Immature natural killer cell (primary cell): ENCODE data around the gene DHCR24. TPM values are rescaled to one million over a fixed set of nuclear protein-coding genes. Genes with fewer than 3 reads are reported as not detected.

ENCODE experiments used
- DNase-seq, 3 donors: peaks; one replicate each; pipeline ENCODE4 v3.0.0; 2022; ENCODE audit warnings: mixed read lengths in 1 of 3
- H3K27ac Mint-ChIP-seq, 6 donors: one replicate each; pipeline ENCODE4 v1.8.0; 2020; ENCODE audit warnings: mixed read lengths in 6 of 6, mild to moderate bottlenecking in 5 of 6, inconsistent platforms in 4 of 6, moderate library complexity in 3 of 6
- H3K27me3 Mint-ChIP-seq, 3 donors: one replicate each; pipeline ENCODE4 v1.8.0; 2020 to 2021; ENCODE audit warnings: low read depth in 3 of 3, mild to moderate bottlenecking in 3 of 3, mixed read lengths in 3 of 3, moderate library complexity in 3 of 3, inconsistent platforms in 1 of 3
- H3K36me3 Mint-ChIP-seq, 3 donors: one replicate each; pipeline ENCODE4 v1.8.0; 2020; ENCODE audit warnings: mixed read lengths in 3 of 3, inconsistent platforms in 2 of 3, mild to moderate bottlenecking in 2 of 3
- H3K4me1 Mint-ChIP-seq, 2 donors: one replicate each; pipeline ENCODE4 v1.8.0; 2020; ENCODE audit warnings: inconsistent platforms in 2 of 2, mild to moderate bottlenecking in 2 of 2, mixed read lengths in 2 of 2, moderate library complexity in 1 of 2
- H3K4me3 Mint-ChIP-seq, 5 donors: one replicate each; pipeline ENCODE4 v1.8.0; 2020; ENCODE audit warnings: mild to moderate bottlenecking in 5 of 5, mixed read lengths in 5 of 5, inconsistent platforms in 3 of 5, moderate library complexity in 3 of 5
- H3K9me3 Mint-ChIP-seq, 6 donors: one replicate each; pipeline ENCODE4 v1.8.0; 2020; ENCODE audit warnings: mild to moderate bottlenecking in 6 of 6, mixed read lengths in 6 of 6, inconsistent platforms in 4 of 6, moderate library complexity in 3 of 6
- polyA plus RNA-seq, 3 donors: library from polyadenylated mRNA; unstranded; fragments of 300-500 nt; fragmentation: Illumina TruSeq; gene quantifications; one replicate each; pipeline ENCODE4 v1.2.3, GENCODE V29; 2021

The DHCR24 gene
- polyA plus RNA-seq, 3 donors from 2014 or later, result 15.4 to 23.8 (median 17.0) TPM

DNA sequence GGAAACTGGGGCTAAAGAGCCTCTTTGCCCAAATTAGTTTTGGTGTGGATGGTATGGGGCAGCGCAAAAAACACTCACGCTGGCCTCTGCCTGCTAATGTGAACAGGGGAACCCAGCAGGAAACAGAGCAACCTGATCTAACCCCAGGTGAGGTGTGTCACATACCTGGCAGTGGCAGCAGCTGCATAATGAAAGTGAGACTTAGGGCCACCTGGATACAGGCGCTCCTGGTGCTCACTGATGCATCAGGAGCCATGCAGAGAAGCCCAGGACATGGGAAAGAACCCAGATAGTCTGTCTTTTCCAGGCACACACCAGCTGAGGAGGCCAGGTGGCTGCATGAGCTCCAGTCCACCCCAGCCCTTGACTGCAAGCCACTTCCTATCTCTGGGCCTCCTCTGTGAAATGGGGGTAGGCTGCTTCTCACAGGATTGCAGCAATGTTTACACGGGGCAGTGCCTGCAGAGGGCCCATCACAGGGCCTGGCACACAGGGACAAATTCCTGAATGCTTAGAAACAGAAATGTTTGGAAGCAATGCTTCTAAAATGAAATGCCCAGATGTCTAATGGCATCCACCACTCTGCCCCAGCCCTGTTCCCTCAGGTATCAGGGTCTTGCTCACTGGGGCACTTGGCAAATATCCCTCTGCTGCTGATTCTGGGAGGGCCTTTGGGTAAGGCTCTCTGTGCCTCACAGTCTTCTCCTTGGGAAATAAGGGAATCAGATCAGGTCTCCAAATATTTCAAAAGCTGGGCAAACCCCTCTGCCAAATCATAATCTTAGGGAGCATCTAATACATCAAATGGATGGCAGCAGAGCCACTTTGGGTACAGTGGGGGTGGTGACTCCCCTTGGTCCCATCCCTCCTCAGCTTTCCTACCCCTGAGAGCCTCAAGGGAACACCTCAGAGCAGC lies 19.9 kb downstream of the DHCR24 start:
- Mint-ChIP-seq H3K27ac (peak overlapping the region in 1 of 6 donors; percentile 55), H3K36me3 (peaks cover 4 to 19% (median 5%) of the 10 kb centered on the region in 3 donors), H3K4me1 (peaks cover 6 to 12% of the 10 kb centered on the region in 2 donors), H3K27me3 (no peaks in the 10 kb centered on the region), H3K9me3 (no peaks in the 10 kb centered on the region), H3K4me3 (no peak overlapping the region)
- no peak for DNase-seq

GRCh38 chr1:54865238-54866073 lies 21.5 kb downstream of the DHCR24 start:
- Mint-ChIP-seq H3K9me3 (no peaks in the 10 kb centered on the region), H3K4me3 (no peak overlapping the region), H3K27me3 (peaks cover 0 to 1% (median 0%) of the 10 kb centered on the region in 3 donors), H3K27ac (peak overlapping the region in 2 of 6 donors; percentile 43 to 58), H3K36me3 (peaks cover 5 to 30% (median 14%) of the 10 kb centered on the region in 3 donors), H3K4me1 (peaks cover 18 to 28% of the 10 kb centered on the region in 2 donors)
- no peak for DNase-seq

DNA sequence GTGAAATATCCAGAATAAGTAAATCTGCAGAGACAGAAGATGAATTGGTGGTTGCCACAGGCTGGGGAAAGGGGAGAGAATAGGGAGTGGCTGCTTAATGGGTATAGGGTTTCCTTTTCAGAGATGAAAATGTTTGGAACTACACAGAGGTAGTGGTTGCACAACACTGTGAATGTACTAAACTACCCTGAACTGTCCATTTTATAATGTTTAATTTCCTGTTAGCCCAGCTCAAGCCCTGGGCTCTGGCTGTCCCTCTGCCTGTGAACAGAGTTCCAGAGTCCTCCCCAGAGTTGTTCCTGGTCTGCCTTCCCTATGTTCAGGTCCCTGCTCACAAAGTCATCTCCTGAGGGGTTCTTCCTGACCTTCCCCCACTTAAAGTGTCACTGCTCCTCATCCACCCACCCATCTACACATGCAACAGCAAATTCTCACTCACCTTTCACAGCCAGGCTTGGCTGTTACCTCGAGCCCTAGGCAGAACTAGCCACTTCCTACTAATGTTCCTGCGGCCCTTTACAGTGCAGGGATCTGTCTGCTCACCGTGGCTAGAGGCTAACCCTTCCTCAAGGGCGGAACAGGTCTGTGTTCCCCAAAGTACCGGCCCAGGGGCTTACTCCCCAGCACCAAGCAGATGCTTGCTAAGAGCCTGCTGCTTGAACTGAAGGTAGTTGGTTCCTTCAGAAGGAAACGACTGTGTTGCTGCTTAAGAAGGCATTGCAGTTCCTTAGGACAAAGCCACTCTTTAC lies 22.4 kb downstream of the DHCR24 start:
- Mint-ChIP-seq H3K4me1 (peaks cover 25 to 37% of the 10 kb centered on the region in 2 donors), H3K27me3 (peaks cover 0 to 4% (median 0%) of the 10 kb centered on the region in 3 donors), H3K27ac (peak overlapping the region in 2 of 6 donors; percentile 13 to 33), H3K36me3 (peaks cover 9 to 34% (median 20%) of the 10 kb centered on the region in 3 donors), H3K4me3 (no peak overlapping the region), H3K9me3 (no peaks in the 10 kb centered on the region)
- DNase-seq, result no peak

DNA sequence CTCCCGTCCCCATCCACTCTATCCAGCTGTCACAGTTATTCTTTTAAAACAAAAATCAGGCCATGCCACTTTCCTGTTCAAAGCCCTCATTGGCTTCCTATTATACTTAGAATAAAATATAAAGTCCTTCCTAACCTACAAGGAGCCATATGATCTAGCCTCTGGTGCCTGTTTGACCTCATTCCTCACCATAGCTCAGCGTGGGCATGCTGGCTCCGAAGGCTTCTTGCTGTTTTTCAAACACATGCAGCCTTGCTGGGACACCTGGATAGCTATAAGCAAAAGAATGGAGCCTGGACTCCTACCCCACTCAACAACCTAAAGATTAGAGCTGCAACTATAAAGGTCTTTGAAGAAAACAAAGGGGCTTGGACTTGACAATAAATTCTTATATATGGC lies 23.7 kb downstream of the DHCR24 start:
- Mint-ChIP-seq H3K4me1 (peaks cover 27 to 46% of the 10 kb centered on the region in 2 donors), H3K4me3 (peak overlapping the region in 1 of 5 donors; percentile 35), H3K27ac (peak overlapping the region in 5 of 6 donors; percentile 11 to 88 (median 35)), H3K27me3 (peaks cover 0 to 4% (median 0%) of the 10 kb centered on the region in 3 donors), H3K9me3 (no peaks in the 10 kb centered on the region), H3K36me3 (peaks cover 5 to 40% (median 24%) of the 10 kb centered on the region in 3 donors)
- no peak for DNase-seq

- peak; percentile 53 to 62 (median 58) for DNase-seq
- H3K4me3 Mint-ChIP-seq, result peak overlapping the region; percentile 2 to 70 (median 60)
- peak overlapping the region; percentile 47 to 89 (median 82) for H3K27ac Mint-ChIP-seq
- H3K9me3 Mint-ChIP-seq, result no peaks in the 10 kb centered on the region
- peaks cover 11 to 43% (median 25%) of the 10 kb centered on the region in 3 donors for H3K36me3 Mint-ChIP-seq
- peaks cover 27 to 49% of the 10 kb centered on the region in 2 donors for H3K4me1 Mint-ChIP-seq
- peaks cover 0 to 4% (median 0%) of the 10 kb centered on the region in 3 donors for H3K27me3 Mint-ChIP-seq
Observed at GRCh38 chr1:54861070-54861761, 25.8 kb downstream of the DHCR24 start.

DNA sequence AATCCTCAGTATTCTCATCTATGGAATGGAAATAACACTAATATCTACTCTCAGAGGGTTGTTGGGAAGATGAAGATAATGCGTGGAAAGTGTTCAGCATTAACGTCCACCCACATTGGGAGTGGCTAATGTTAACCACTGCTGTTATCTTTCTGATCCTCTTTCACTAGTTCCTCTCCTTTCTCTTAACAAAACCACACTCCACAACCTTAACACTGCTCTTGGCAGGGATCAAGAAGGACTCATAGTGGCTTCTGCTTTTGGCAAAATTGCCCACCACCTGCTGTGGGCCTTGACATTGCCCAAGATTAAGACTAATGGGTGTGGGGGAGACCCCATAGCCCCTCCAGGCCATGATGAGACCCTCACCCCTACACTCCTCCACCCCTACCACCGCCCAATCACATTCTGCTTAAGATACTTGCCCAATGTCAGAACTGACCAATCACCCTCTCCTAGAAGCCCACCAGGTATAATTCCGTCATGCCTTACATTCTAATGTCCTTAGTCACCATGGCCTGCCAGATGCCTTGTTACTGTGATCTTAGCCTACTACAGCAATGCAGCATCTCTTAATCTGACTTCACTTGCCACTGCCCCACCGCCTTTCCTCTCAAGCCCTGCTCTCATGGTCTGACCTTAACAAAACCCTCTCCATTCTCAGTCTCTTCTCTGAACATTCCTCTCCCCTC lies 27.1 kb downstream of the DHCR24 start:
- peaks cover 0 to 5% (median 0%) of the 10 kb centered on the region in 3 donors for H3K27me3 Mint-ChIP-seq
- H3K4me1 Mint-ChIP-seq, result peaks cover 27 to 49% of the 10 kb centered on the region in 2 donors
- peak overlapping the region; percentile 25 to 78 (median 52) for H3K27ac Mint-ChIP-seq
- DNase-seq, result no peak
- no peaks in the 10 kb centered on the region for H3K9me3 Mint-ChIP-seq
- peaks cover 11 to 43% (median 25%) of the 10 kb centered on the region in 3 donors for H3K36me3 Mint-ChIP-seq
- H3K4me3 Mint-ChIP-seq, result peak overlapping the region in 2 of 5 donors; percentile 4 to 6

- no peak overlapping the region for H3K4me3 Mint-ChIP-seq
- peaks cover 11 to 37% (median 25%) of the 10 kb centered on the region in 3 donors for H3K36me3 Mint-ChIP-seq
- no peaks in the 10 kb centered on the region for H3K9me3 Mint-ChIP-seq
- no peak for DNase-seq
- H3K27me3 Mint-ChIP-seq, result peaks cover 0 to 5% (median 0%) of the 10 kb centered on the region in 3 donors
- H3K4me1 Mint-ChIP-seq, result peaks cover 25 to 44% of the 10 kb centered on the region in 2 donors
- peak overlapping the region in 2 of 6 donors; percentile 13 to 77 for H3K27ac Mint-ChIP-seq
Observed at GRCh38 chr1:54857746-54858561, 29.0 kb downstream of the DHCR24 start.

DNA sequence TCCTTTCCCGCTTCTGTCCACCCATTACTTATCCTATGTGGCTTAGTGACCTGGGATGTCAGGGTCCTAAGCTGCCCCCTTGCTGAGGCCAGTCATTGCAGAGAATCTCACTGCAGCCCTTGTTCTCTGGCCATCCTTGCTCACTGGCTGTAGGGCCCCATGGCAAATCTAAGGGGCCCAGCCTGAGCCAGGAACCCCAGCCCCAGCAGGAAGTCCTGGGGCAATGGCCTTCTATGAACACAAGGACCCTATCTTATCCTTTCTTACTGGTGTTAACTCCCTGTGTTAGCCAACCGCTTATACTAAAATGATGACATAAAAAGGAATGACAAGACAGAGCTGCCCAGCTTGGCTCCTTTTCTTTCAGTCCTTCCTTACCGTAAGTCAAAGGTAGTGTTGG lies 29.9 kb downstream of the DHCR24 start:
- peak overlapping the region in 1 of 6 donors; percentile 13 for H3K27ac Mint-ChIP-seq
- H3K4me1 Mint-ChIP-seq, result peaks cover 22 to 37% of the 10 kb centered on the region in 2 donors
- H3K9me3 Mint-ChIP-seq, result no peaks in the 10 kb centered on the region
- H3K27me3 Mint-ChIP-seq, result peaks cover 0 to 5% (median 0%) of the 10 kb centered on the region in 3 donors
- H3K4me3 Mint-ChIP-seq, result no peak overlapping the region
- no peak for DNase-seq
- peaks cover 11 to 42% (median 22%) of the 10 kb centered on the region in 3 donors for H3K36me3 Mint-ChIP-seq

DNA sequence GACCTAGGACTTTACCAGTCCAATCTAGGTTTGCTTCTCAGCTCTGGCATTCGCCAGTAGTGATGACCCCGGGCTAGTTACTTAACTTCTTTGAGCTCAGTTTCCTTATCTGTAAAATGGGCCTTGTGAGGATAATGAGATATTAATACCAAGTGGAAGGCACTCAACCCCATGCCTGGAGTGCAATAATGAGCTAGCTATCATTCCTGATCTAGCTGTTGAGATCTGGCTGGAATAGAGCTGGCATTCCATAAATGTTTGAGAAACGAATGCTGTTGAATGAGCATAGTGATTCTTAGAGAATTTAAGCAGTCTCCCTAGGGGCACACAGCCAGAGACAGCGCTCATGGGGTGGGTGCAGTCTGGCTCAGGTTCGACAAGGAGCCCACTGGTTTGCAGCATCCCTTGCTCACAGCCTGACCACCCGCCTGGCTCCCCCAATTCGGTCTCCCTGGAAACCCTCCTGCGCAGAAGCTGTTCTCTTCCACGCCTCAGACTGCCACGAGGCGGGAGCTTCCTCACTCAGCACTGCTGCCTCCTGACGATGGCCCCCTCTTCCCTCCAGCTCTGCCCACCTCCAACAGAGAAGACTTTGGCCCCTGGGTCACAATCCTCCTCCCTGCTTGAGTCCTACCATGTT lies 32.5 kb downstream of the DHCR24 start:
- H3K4me1 Mint-ChIP-seq, result peaks cover under 1 to 11% of the 10 kb centered on the region in 2 donors
- no peaks in the 10 kb centered on the region for H3K9me3 Mint-ChIP-seq
- no peak for DNase-seq
- H3K36me3 Mint-ChIP-seq, result peaks cover 5 to 31% (median 15%) of the 10 kb centered on the region in 3 donors
- H3K27me3 Mint-ChIP-seq, result peaks cover 0 to 2% (median 0%) of the 10 kb centered on the region in 3 donors
- peak overlapping the region in 1 of 6 donors; percentile 49 for H3K27ac Mint-ChIP-seq
- no peak overlapping the region for H3K4me3 Mint-ChIP-seq

DNA sequence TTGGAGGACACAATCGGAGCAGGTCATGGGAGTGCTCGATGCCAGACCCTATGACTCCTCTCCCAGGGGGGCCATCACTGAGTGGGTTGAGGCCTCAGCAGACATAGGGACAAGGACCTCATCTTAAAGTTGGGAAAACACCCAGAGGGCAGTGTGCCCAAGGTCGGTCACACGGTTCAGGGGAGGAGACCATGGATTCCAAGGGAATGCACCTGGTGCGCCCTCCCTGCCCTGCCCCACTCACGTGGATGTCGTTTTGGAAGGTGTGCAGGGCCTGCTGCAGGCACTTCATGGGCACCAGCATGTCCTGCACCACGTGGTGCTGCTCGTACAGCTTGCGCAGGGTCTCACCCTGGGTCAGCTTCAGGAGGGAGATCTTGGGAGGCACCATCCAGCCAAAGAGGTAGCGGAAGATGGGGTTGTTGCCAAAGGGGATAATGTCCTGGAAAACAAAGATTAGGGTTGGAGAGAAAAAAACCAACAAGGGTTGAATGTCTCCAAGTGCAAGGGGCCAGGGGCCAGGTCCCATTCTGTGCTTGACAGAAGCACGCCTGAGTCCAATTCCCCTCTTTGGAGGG lies 33.1 kb downstream of the DHCR24 start:
- Mint-ChIP-seq H3K9me3 (no peaks in the 10 kb centered on the region), H3K4me3 (no peak overlapping the region)

More for the DNA sequence above, 33.1 kb downstream of the DHCR24 start:
- peaks cover 4 to 32% (median 15%) of the 10 kb centered on the region in 3 donors for H3K36me3 Mint-ChIP-seq
- DNase-seq, result no peak
- H3K27ac Mint-ChIP-seq, result no peak overlapping the region
- peaks cover 0 to 4% of the 10 kb centered on the region in 2 donors for H3K4me1 Mint-ChIP-seq
- peaks cover 0 to 2% (median 0%) of the 10 kb centered on the region in 3 donors for H3K27me3 Mint-ChIP-seq
